ENCODE measurements around the gene LTBP2. TPM values are rescaled to one million over a fixed set of nuclear protein-coding genes. Genes with fewer than 3 reads are reported as not detected.

Gene LTBP2
- polyA plus RNA-seq, 1 donor from 2014 or later, result 0.33 TPM

- H3K9me2 ChIP-seq (ENCODE audit: insufficient read depth, low read length), result no peaks in the 10 kb centered on the region
These were observed 44.2 kb downstream of the LTBP2 start for GRCh38 chr14:74567646-74568379.

GRCh38 chr14:74567219-74567618 is 44.8 kb downstream of the LTBP2 start:
- Histone ChIP-seq H3K79me2 (replicated peaks; ENCODE audit: insufficient read depth, low read length) (no peaks in the 10 kb centered on the region), H3K36me3 (ENCODE audit: insufficient read depth, low read length) (no peaks in the 10 kb centered on the region), H3K4me3 (ENCODE audit: low read length) (no peak overlapping the region), H3K4me2 (ENCODE audit: low read length) (no peak overlapping the region), H2AFZ (ENCODE audit: low read depth, low read length) (no peak overlapping the region), H4K20me1 (ENCODE audit: insufficient read depth) (no peaks in the 10 kb centered on the region), H3K27me3 (ENCODE audit: insufficient read depth, low read depth, low read length) (no peaks in the 10 kb centered on the region), H3K27ac (ENCODE audit: low read length) (no peak overlapping the region), H3F3A (ENCODE audit: insufficient read depth, low read length, poor library complexity, severe bottlenecking) (no peaks in the 10 kb centered on the region), H3K9ac (ENCODE audit: low read length) (no peak overlapping the region), H3K9me3 (ENCODE audit: low read length) (no peaks in the 10 kb centered on the region), H3K9me2 (ENCODE audit: insufficient read depth, low read length) (no peaks in the 10 kb centered on the region)
- TF ChIP-seq REST (IDR thresholded peaks at IDR 0.05; ENCODE audit: borderline replicate concordance) (no peak), SMC3 (conservative IDR thresholded peaks at IDR 0.05; ENCODE audit: poor library complexity) (no peak), CTCF (IDR thresholded peaks at IDR 0.05; ENCODE audit: poor library complexity, severe bottlenecking) (no peak), EZH2 (IDR thresholded peaks at IDR 0.05; ENCODE audit: borderline replicate concordance, insufficient read depth, low read length, poor library complexity, severe bottlenecking) (no peak)

More at GRCh38 chr14:74567646-74568379, 44.2 kb downstream of the LTBP2 start:
- H3K27me3 ChIP-seq (ENCODE audit: insufficient read depth, low read depth, low read length), result no peaks in the 10 kb centered on the region
- no peak overlapping the region for H3K9ac ChIP-seq (ENCODE audit: low read length)
- H2AFZ ChIP-seq (ENCODE audit: low read depth, low read length), result no peak overlapping the region
- H3K4me3 ChIP-seq (ENCODE audit: low read length), result no peak overlapping the region
- H4K20me1 ChIP-seq (ENCODE audit: insufficient read depth), result no peaks in the 10 kb centered on the region
- H3K79me2 ChIP-seq (replicated peaks; ENCODE audit: insufficient read depth, low read length), result no peaks in the 10 kb centered on the region
- H3K36me3 ChIP-seq (ENCODE audit: insufficient read depth, low read length), result no peaks in the 10 kb centered on the region
- no peak overlapping the region for H3K27ac ChIP-seq (ENCODE audit: low read length)
- H3F3A ChIP-seq (ENCODE audit: insufficient read depth, low read length, poor library complexity, severe bottlenecking), result no peaks in the 10 kb centered on the region
- no peak for TF ChIP-seq EZH2 (IDR thresholded peaks at IDR 0.05; ENCODE audit: borderline replicate concordance, insufficient read depth, low read length, poor library complexity, severe bottlenecking)
- TF ChIP-seq CTCF (IDR thresholded peaks at IDR 0.05; ENCODE audit: poor library complexity, severe bottlenecking), result no peak
- no peak for TF ChIP-seq POLR2AphosphoS5 (IDR thresholded peaks at IDR 0.05)
- no peak for TF ChIP-seq TAF1 (IDR thresholded peaks at IDR 0.05; ENCODE audit: low read depth)
- no peak for TF ChIP-seq SMC3 (conservative IDR thresholded peaks at IDR 0.05; ENCODE audit: poor library complexity)
- no peak for TF ChIP-seq REST (IDR thresholded peaks at IDR 0.05; ENCODE audit: borderline replicate concordance)
- TF ChIP-seq EP300 (conservative IDR thresholded peaks at IDR 0.05; ENCODE audit: poor library complexity, severe bottlenecking), result no peak
- no peak for TF ChIP-seq MXI1 (conservative IDR thresholded peaks at IDR 0.05; ENCODE audit: poor library complexity, severe bottlenecking)
- TF ChIP-seq RAD21 (conservative IDR thresholded peaks at IDR 0.05), result no peak
- no peaks in the 10 kb centered on the region for H3K9me3 ChIP-seq (ENCODE audit: low read length)
- no peak overlapping the region for H3K4me2 ChIP-seq (ENCODE audit: low read length)

Data from neural cell (in vitro differentiated cells).